ENCODE measurements around the gene SYT1. TPM values are rescaled to one million over a fixed set of nuclear protein-coding genes. Genes with fewer than 3 reads are reported as not detected.

SYT1 gene
- total and polyA plus RNA-seq, 2 of the 4 experiments (the other 2 are of a cell fraction) = 2.8 to 3.0 TPM

GRCh38 chr12:78886719-78887407, 22.3 kb downstream of the SYT1 start:
- TF ChIP-seq BHLHE40 (IDR thresholded peaks at IDR 0.05; ENCODE audit: low read depth, low read length) (peak; percentile 42; the same call in 1 of the 2 replicates), MAFK (IDR thresholded peaks at IDR 0.05; ENCODE audit: low read depth, low read length) (no peak), POLR2A (IDR thresholded peaks at IDR 0.05; ENCODE audit: low read depth, low read length) (no peak), CHD1 (IDR thresholded peaks at IDR 0.05; ENCODE audit: low read depth, low read length) (no peak), CEBPB (IDR thresholded peaks at IDR 0.05; ENCODE audit: low read depth, low read length) (peak; percentile 69), FOS (IDR thresholded peaks at IDR 0.05; ENCODE audit: low read depth, low read length) (peak; percentile 54; the same call in 1 of the 2 replicates), SMC3 (IDR thresholded peaks at IDR 0.05; ENCODE audit: low read depth, low read length) (no peak)
- TF ChIP-seq, protein P1, sequence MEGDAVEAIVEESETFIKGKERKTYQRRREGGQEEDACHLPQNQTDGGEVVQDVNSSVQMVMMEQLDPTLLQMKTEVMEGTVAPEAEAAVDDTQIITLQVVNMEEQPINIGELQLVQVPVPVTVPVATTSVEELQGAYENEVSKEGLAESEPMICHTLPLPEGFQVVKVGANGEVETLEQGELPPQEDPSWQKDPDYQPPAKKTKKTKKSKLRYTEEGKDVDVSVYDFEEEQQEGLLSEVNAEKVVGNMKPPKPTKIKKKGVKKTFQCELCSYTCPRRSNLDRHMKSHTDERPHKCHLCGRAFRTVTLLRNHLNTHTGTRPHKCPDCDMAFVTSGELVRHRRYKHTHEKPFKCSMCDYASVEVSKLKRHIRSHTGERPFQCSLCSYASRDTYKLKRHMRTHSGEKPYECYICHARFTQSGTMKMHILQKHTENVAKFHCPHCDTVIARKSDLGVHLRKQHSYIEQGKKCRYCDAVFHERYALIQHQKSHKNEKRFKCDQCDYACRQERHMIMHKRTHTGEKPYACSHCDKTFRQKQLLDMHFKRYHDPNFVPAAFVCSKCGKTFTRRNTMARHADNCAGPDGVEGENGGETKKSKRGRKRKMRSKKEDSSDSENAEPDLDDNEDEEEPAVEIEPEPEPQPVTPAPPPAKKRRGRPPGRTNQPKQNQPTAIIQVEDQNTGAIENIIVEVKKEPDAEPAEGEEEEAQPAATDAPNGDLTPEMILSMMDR (conservative IDR thresholded peaks at IDR 0.05; ENCODE audit: low read depth, low read length) = no peak
- TF ChIP-seq, protein P2, sequence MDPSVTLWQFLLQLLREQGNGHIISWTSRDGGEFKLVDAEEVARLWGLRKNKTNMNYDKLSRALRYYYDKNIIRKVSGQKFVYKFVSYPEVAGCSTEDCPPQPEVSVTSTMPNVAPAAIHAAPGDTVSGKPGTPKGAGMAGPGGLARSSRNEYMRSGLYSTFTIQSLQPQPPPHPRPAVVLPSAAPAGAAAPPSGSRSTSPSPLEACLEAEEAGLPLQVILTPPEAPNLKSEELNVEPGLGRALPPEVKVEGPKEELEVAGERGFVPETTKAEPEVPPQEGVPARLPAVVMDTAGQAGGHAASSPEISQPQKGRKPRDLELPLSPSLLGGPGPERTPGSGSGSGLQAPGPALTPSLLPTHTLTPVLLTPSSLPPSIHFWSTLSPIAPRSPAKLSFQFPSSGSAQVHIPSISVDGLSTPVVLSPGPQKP (IDR thresholded peaks at IDR 0.05; ENCODE audit: borderline replicate concordance, low read depth, low read length) = no peak
- no peak overlapping the region for H3K9ac ChIP-seq (ENCODE audit: low read depth, low read length)
- BruUV-seq (replicated peaks) = no TSS peak
- no peaks in the 10 kb centered on the region for H3K4me1 ChIP-seq (ENCODE audit: control insufficient read depth, insufficient read depth, low read length)
- H4K20me1 ChIP-seq (ENCODE audit: insufficient read depth, low read length) = no peaks in the 10 kb centered on the region
- H3K18ac ChIP-seq (ENCODE audit: low read depth, low read length) = no peak overlapping the region
- no peaks in the 10 kb centered on the region for H3K27me3 ChIP-seq (ENCODE audit: control insufficient read depth, insufficient read depth, low read length)
- H2BK5ac ChIP-seq (ENCODE audit: low read depth, low read length, poor library complexity, severe bottlenecking) = peak overlapping the region; percentile 45
- H4K91ac ChIP-seq (ENCODE audit: insufficient read depth, low read depth, low read length) = no peak overlapping the region
- ChIA-PET CTCF (no interaction called here), POLR2A (ENCODE audit: unreplicated experiment) (no interaction called here)
- no peak overlapping the region for H4K8ac ChIP-seq (ENCODE audit: low read depth in 2 of 2, low read length in 2 of 2)
- H2BK20ac ChIP-seq (ENCODE audit: low read depth, low read length) = peak overlapping the region; percentile 61; the same call in 1 of the 2 replicates
- in situ Hi-C loops (cut with MboI; ENCODE audit: low sequenced_read_pairs) (no loop called here), intact Hi-C loops (cut with micrococcal nuclease) (no loop called here), dilution Hi-C loops (cut with HindIII; ENCODE audit: low sequenced_read_pairs, unreplicated experiment) (no loop called here)
- no peak overlapping the region for H3K4me3 ChIP-seq (ENCODE audit: insufficient read depth, low read depth, low read length)
- DNase-seq (peak; percentile 80), ATAC-seq (ENCODE audit: low read depth) (peak; percentile 66)
- H2AK9ac ChIP-seq (replicated peaks; ENCODE audit: low read depth, low read length, poor library complexity) = no peak overlapping the region
- no peaks in the 10 kb centered on the region for H3K36me3 ChIP-seq (ENCODE audit: control insufficient read depth, insufficient read depth, low read length)
- H3K9me3 ChIP-seq (ENCODE audit: control insufficient read depth, insufficient read depth, low read length) = no peaks in the 10 kb centered on the region
- H3K79me1 ChIP-seq (ENCODE audit: low read depth in 1 of 2, low read length in 2 of 2) = no peaks in the 10 kb centered on the region
- H3K4ac ChIP-seq (ENCODE audit: low read depth, low read length) = no peak overlapping the region
- peak overlapping the region; percentile 16 for H2BK120ac ChIP-seq (ENCODE audit: low read depth, low read length)
- H4K5ac ChIP-seq (ENCODE audit: low read depth, low read length) = no peak overlapping the region
- H3K56ac ChIP-seq (ENCODE audit: extremely low read depth, insufficient read depth, low read length) = no peak overlapping the region
- H2BK15ac ChIP-seq (ENCODE audit: low read depth, low read length) = no peak overlapping the region
- no peak overlapping the region for H2AFZ ChIP-seq (replicated peaks; ENCODE audit: low read length, poor library complexity)
- 0 out of 2 replicates have a peak overlapping the region, but pooled peaks have one; percentile 55 for H3K14ac ChIP-seq (replicated peaks; ENCODE audit: low read depth, low read length)
- H2AK5ac ChIP-seq (ENCODE audit: low read depth, low read length) = no peak overlapping the region; the same call in 1 of the 2 replicates
- H3K27ac ChIP-seq (ENCODE audit: insufficient read depth, low read length) = no peak overlapping the region
- H3K9me1 ChIP-seq (ENCODE audit: insufficient read depth, low read length) = no peaks in the 10 kb centered on the region
- H3K23ac ChIP-seq (ENCODE audit: low read depth, low read length) = no peak overlapping the region
- no CpG with 5 or more reads among the region's 7 CpGs for WGBS, 2 experiments (ENCODE audit: extremely low coverage in 2 of 2, insufficient read length in 1 of 2)
- H3K4me2 ChIP-seq (ENCODE audit: low read depth, low read length) = no peak overlapping the region; the same call in 1 of the 2 replicates
